Measurements from ENCODE around the gene SYNGAP1. TPM values are rescaled to one million over a fixed set of nuclear protein-coding genes. Genes with fewer than 3 reads are reported as not detected.

The SYNGAP1 gene
- polyA plus RNA-seq, 1 donor: 28.1 TPM

GRCh38 chr6:33438978-33439594, 19.2 kb downstream of the SYNGAP1 start:
- DNase-seq (ENCODE audit: low read depth): no peak

GRCh38 chr6:33439956-33440648, 20.2 kb downstream of the SYNGAP1 start:
- DNase-seq (ENCODE audit: low read depth): no peak

- no peak for DNase-seq (ENCODE audit: low read depth)
Measured at GRCh38 chr6:33440649-33441309, 20.9 kb downstream of the SYNGAP1 start.

GRCh38 chr6:33441457-33441856, 21.6 kb downstream of the SYNGAP1 start:
- no peak for DNase-seq (ENCODE audit: low read depth)

- DNase-seq (ENCODE audit: low read depth): no peak
Measured at GRCh38 chr6:33442283-33442682, 22.4 kb downstream of the SYNGAP1 start.

GRCh38 chr6:33443025-33443424, 23.2 kb downstream of the SYNGAP1 start:
- no peak for DNase-seq (ENCODE audit: low read depth)

- no peak for DNase-seq (ENCODE audit: low read depth)
Measured at GRCh38 chr6:33443619-33444504, 24.0 kb downstream of the SYNGAP1 start.

GRCh38 chr6:33445119-33445603, 25.3 kb downstream of the SYNGAP1 start:
- no peak for DNase-seq (ENCODE audit: low read depth)

GRCh38 chr6:33446356-33446755, 26.5 kb downstream of the SYNGAP1 start:
- DNase-seq (ENCODE audit: low read depth): no peak

- DNase-seq (ENCODE audit: low read depth): no peak
Measured at GRCh38 chr6:33450434-33450833, 30.6 kb downstream of the SYNGAP1 start.

GRCh38 chr6:33451606-33452005, 31.7 kb downstream of the SYNGAP1 start:
- DNase-seq (ENCODE audit: low read depth): no peak

GRCh38 chr6:33452496-33452895, 32.6 kb downstream of the SYNGAP1 start:
- DNase-seq (ENCODE audit: low read depth): no peak

GRCh38 chr6:33453393-33454008, 33.6 kb downstream of the SYNGAP1 start:
- no peak for DNase-seq (ENCODE audit: low read depth)

- peak; percentile 84 for DNase-seq (ENCODE audit: low read depth)
Measured at GRCh38 chr6:33454009-33454946, 34.4 kb downstream of the SYNGAP1 start, which contains the start of gene ZBTB9. Gene ZBTB9 (plus strand): TSS chr6:33454576. CDS start chr6:33455101, 525 bp downstream.

- DNase-seq (ENCODE audit: low read depth): no peak
Measured at GRCh38 chr6:33455051-33455450, 35.2 kb downstream of the SYNGAP1 start.

GRCh38 chr6:33456156-33456555, 36.3 kb downstream of the SYNGAP1 start:
- DNase-seq (ENCODE audit: low read depth): no peak

- no peak for DNase-seq (ENCODE audit: low read depth)
Measured at GRCh38 chr6:33458676-33459075, 38.8 kb downstream of the SYNGAP1 start.

GRCh38 chr6:33459226-33459625, 39.4 kb downstream of the SYNGAP1 start:
- no peak for DNase-seq (ENCODE audit: low read depth)

- DNase-seq (ENCODE audit: low read depth): no peak
Measured at GRCh38 chr6:33466075-33466735, 46.3 kb downstream of the SYNGAP1 start.

- DNase-seq (ENCODE audit: low read depth): no peak
Measured at GRCh38 chr6:33467091-33467490, 47.2 kb downstream of the SYNGAP1 start.

All from forelimb muscle (tissue), 1 donor.